Thyroid gland (tissue), 4 donors: Measurements from ENCODE around the gene PIGR. TPM values are rescaled to one million over a fixed set of nuclear protein-coding genes. Genes with fewer than 3 reads are reported as not detected.

Source experiments
- DNase-seq, 2 donors: peaks; one replicate each; pipeline ENCODE4 v3.0.0-alpha.2; 2019
- H3K27ac ChIP-seq, 3 donors: fragments of 200-600 bp; sonication (generic); 1 replicate in 2 of 3; 2 replicates in 1 of 3; pipeline ENCODE4 v1.5.1; 2016 to 2019; ENCODE audit warnings: mild to moderate bottlenecking in 1 of 3, moderate library complexity in 1 of 3
- H3K27me3 ChIP-seq: fragments of 200-600 bp; sonication (generic); one replicate; pipeline ENCODE4 v1.5.1; 2019
- H3K36me3 ChIP-seq, 2 donors: fragments of 200-600 bp; sonication (generic); one replicate each; pipeline ENCODE4 v1.5.1; 2016 to 2019
- H3K4me1 ChIP-seq, 2 donors: fragments of 200-600 bp; sonication (generic); one replicate each; pipeline ENCODE4 v1.5.1; 2017 to 2019
- H3K4me3 ChIP-seq, 3 donors: fragments of 200-600 bp; sonication (generic); replicated peaks in 1 of 3; 1 replicate in 2 of 3; 2 replicates in 1 of 3; pipeline ENCODE4 v1.5.1; 2016; ENCODE audit warnings: mild to moderate bottlenecking in 1 of 3
- H3K9me3 ChIP-seq: fragments of 200-600 bp; sonication (generic); one replicate; pipeline ENCODE4 v1.5.1; 2017
- CTCF ChIP-seq, 6 experiments: fragments of 200-600 bp in 3 of 6; fragments of 450-650 bp in 3 of 6; sonication (generic) in 3 of 6; IDR thresholded peaks; one replicate each; pipeline ENCODE4 v1.5.1; 2016 to 2019; ENCODE audit warnings: antibody characterized with exemption in 6 of 6, mild to moderate bottlenecking in 2 of 6, inconsistent platforms in 1 of 6, moderate library complexity in 1 of 6
- POLR2A ChIP-seq, 2 donors: fragments of 450-650 bp; IDR thresholded peaks; one replicate each; pipeline ENCODE4 v1.6.1; 2017; ENCODE audit warnings: antibody characterized with exemption in 2 of 2, mild to moderate bottlenecking in 2 of 2, moderate library complexity in 1 of 2
- WGBS, 2 donors: methylation state at CpG; one replicate each; pipeline ENCODE4 v1.1.5; 2017; 5-methylcytosine and 5-hydroxymethylcytosine counted together
- intact Hi-C: fragments of 100-400 bp; cut with DNase I; formaldehyde crosslinking; loops from one replicate; pipeline ENCODE4 v1.15.1; 2023
- total RNA-seq, 4 donors: library from RNA; depleted of rRNA; stranded (reverse); fragments of >200 nt; gene quantifications; one replicate each; pipeline ENCODE4 v1.2.3, GENCODE V29; 2016

The PIGR gene
- total RNA-seq, 4 donors from 2014 or later = 0.11 to 1.2 (median 0.75) TPM; not detected in 1

DNA sequence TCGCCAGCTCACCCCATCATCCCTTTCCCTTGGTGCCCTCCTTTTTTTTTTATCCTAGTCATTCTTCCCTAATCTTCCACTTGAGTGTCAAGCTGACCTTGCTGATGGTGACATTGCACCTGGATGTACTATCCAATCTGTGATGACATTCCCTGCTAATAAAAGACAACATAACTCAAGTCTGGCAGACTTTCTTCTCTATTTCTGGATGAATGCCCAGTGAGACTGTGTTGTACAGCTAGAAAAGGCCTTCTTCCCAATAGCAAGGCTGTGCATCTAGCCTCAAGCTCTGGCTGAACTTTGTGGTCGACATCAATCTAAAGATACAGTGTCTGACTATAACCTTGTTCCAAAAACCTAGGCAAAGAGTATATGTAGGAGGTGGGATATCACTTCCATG, 42.6 kb downstream of the PIGR start:
- Histone ChIP-seq H3K27ac (no peak overlapping the region), H3K4me1 (peaks cover 2 to 14% of the 10 kb centered on the region in 2 donors), H3K4me3 (no peak overlapping the region), H3K36me3 (no peaks in the 10 kb centered on the region), H3K27me3 (no peaks in the 10 kb centered on the region), H3K9me3 (no peaks in the 10 kb centered on the region)
- DNase-seq = no peak
- intact Hi-C loops = loop anchor here (10.0 kb wide), 1 partner anchor 99 kb away; no protein-coding TSS in a partner anchor
- TF ChIP-seq CTCF (IDR thresholded peaks at IDR 0.05) (no peak), POLR2A (IDR thresholded peaks at IDR 0.05) (no peak)
- WGBS, 2 donors = 80 to 90% methylated on average over 2 of the region's 2 CpGs

GRCh38 chr1:206902702-206903101, 43.6 kb downstream of the PIGR start:
- Histone ChIP-seq H3K36me3 (no peaks in the 10 kb centered on the region), H3K9me3 (no peaks in the 10 kb centered on the region), H3K27me3 (no peaks in the 10 kb centered on the region), H3K27ac (no peak overlapping the region), H3K4me3 (no peak overlapping the region), H3K4me1 (peaks cover 0 to 11% of the 10 kb centered on the region in 2 donors)
- TF ChIP-seq CTCF (IDR thresholded peaks at IDR 0.05) (no peak), POLR2A (IDR thresholded peaks at IDR 0.05) (no peak)
- intact Hi-C loops = loop anchor here (10.0 kb wide), 1 partner anchor 98 kb away; no protein-coding TSS in a partner anchor
- WGBS, 2 donors = 81 to 100% methylated on average over 1 of the region's 1 CpG
- DNase-seq = no peak

DNA sequence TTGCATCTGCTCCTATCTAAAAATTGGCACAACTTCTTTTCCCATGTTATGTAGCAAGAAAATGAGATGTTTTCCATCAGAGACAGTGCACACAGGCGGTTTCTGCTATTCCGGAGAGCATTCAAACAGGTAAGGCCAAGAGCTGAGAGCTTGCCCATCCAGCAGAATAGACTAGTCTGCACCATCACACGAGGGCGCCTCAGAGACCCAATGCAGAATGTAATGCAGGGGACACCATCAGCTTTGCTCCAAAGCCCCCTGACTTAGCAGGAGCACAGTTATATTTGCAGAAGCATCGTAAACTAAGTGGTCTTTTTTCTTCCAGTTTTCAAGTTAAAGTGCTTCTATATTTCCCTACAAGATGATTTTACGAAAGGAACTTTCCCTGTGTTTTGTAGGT, 44.3 kb downstream of the PIGR start:
- no peak for TF ChIP-seq POLR2A (IDR thresholded peaks at IDR 0.05)
- TF ChIP-seq CTCF (IDR thresholded peaks at IDR 0.05) = no peak
- Histone ChIP-seq H3K27ac (no peak overlapping the region), H3K9me3 (no peaks in the 10 kb centered on the region), H3K4me1 (peaks cover 0 to 11% of the 10 kb centered on the region in 2 donors), H3K27me3 (no peaks in the 10 kb centered on the region), H3K36me3 (no peaks in the 10 kb centered on the region), H3K4me3 (no peak overlapping the region)
- intact Hi-C loops = loop anchor here (10.0 kb wide), 1 partner anchor 97 kb away; no protein-coding TSS in a partner anchor
- WGBS, 2 donors = 89 to 94% methylated on average over 6 of the region's 6 CpGs
- DNase-seq = no peak

- 83 to 88% methylated on average over 7 of the region's 7 CpGs for WGBS, 2 donors
- no peak overlapping the region for H3K27ac ChIP-seq
- intact Hi-C loops = loop anchor here (10.0 kb wide), 1 partner anchor 95 kb away; no protein-coding TSS in a partner anchor
- peaks cover 0 to 20% of the 10 kb centered on the region in 2 donors for H3K4me1 ChIP-seq
- no peaks in the 10 kb centered on the region for H3K27me3 ChIP-seq
- H3K36me3 ChIP-seq = no peaks in the 10 kb centered on the region
- DNase-seq = no peak
- no peak overlapping the region for H3K4me3 ChIP-seq
- TF ChIP-seq POLR2A (IDR thresholded peaks at IDR 0.05) (no peak), CTCF (IDR thresholded peaks at IDR 0.05) (no peak)
- H3K9me3 ChIP-seq = no peaks in the 10 kb centered on the region
Measured at GRCh38 chr1:206900149-206900548, 46.1 kb downstream of the PIGR start.

GRCh38 chr1:206899717-206900116, 46.5 kb downstream of the PIGR start:
- Histone ChIP-seq H3K36me3 (no peaks in the 10 kb centered on the region), H3K9me3 (no peaks in the 10 kb centered on the region), H3K4me3 (no peak overlapping the region), H3K27ac (no peak overlapping the region), H3K4me1 (peaks cover 0 to 21% of the 10 kb centered on the region in 2 donors), H3K27me3 (no peaks in the 10 kb centered on the region)
- DNase-seq = no peak
- WGBS, 2 donors = 70 to 73% methylated on average over 5 of the region's 5 CpGs
- TF ChIP-seq POLR2A (IDR thresholded peaks at IDR 0.05) (no peak), CTCF (IDR thresholded peaks at IDR 0.05) (no peak)
- intact Hi-C loops = loop anchor here (10.0 kb wide), 1 partner anchor 95 kb away; no protein-coding TSS in a partner anchor
